ENCODE measurements around the gene KLHDC10.
"Not testable (repeated sequence)": the region's sequence is repeated elsewhere in the genome, so short reads cannot be mapped to it uniquely, and the experiment has no call there.

The KLHDC10 gene, protein sequence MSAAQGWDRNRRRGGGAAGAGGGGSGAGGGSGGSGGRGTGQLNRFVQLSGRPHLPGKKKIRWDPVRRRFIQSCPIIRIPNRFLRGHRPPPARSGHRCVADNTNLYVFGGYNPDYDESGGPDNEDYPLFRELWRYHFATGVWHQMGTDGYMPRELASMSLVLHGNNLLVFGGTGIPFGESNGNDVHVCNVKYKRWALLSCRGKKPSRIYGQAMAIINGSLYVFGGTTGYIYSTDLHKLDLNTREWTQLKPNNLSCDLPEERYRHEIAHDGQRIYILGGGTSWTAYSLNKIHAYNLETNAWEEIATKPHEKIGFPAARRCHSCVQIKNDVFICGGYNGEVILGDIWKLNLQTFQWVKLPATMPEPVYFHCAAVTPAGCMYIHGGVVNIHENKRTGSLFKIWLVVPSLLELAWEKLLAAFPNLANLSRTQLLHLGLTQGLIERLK

GRCh38 chr7:130069978-130070860, at the start of gene KLHDC10:
Gene KLHDC10, plus strand, starts transcription at chr7:130070534. Its CDS starts 110 bp downstream, at chr7:130070644.
- peak; percentile 97 for DNase-seq

GRCh38 chr7:130021105-130021834, 49.1 kb upstream of the KLHDC10 start:
- DNase-seq, result no peak

GRCh38 chr7:130022115-130022514, 48.2 kb upstream of the KLHDC10 start:
- no peak for DNase-seq

DNA sequence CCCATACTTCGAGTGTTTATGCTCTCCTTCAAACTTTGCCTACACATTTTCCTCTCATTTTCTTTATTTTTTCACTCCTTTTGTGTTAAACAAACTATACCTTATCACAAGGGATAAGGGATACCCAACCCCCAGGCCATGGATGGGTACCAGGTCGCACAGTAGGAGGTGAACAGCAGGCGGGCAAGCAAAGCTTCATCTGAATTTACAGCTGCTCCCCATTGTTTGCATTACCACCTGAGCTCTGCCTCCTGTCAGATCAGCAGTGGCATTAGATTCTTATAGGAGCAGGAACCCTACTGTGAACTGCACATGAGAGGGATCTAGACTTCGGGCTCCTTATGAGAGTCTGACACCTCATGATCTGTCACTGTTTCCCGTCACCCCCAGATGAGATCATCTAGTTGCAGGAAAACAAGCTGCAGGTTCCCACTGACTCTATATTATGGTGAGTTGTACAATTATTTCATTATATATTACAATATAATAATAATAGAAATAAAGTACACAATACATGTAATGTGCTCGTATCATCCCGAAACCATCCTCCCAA, 47.6 kb upstream of the KLHDC10 start:
- no peak for DNase-seq

GRCh38 chr7:130024390-130024789, 45.9 kb upstream of the KLHDC10 start:
- DNase-seq, result no peak

DNA sequence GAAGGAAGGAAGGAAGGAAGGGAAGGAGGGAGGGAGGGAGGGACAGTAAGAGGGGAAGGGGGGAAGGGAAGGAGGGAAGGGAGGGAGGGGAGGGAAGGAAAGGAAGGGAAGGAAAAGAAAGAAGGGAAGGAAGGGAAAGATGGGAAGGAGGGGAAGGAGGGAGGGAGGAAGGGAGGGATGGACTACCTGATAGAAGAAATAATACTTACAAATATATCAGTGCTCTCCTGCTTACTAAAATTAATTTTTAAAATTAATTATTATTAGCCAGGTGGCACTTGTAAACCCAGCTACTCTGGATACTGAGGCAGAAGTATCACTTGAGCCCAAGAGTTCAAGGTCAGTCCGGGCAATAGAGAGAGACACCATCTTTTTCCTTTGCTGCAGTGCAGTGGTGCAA, 37.6 kb upstream of the KLHDC10 start:
- no peak for DNase-seq

- no peak for DNase-seq
Observed at GRCh38 chr7:130037703-130038102, 32.6 kb upstream of the KLHDC10 start.

GRCh38 chr7:130040576-130040975, 29.8 kb upstream of the KLHDC10 start:
- DNase-seq, result no peak

DNA sequence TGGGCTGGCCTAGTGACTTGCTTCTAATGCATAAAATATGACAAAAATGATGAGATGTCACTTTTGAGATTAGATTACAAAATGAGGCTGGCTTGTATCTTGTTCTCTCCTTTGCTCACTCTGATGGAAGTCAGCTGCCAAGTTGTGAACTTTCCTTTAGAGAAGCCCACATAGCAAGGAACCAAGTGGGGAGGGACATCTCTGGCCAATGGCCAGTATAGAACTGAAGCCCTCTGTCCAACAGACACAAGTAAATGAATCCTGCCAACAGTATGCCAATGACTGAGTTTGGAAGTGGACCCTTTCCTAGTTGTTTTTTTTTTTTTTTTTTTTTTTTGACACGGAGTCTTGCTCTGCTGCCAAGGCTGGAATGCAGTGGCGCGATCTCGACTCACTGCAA, 22.5 kb upstream of the KLHDC10 start:
- DNase-seq, result no peak

GRCh38 chr7:130048906-130049305, 21.4 kb upstream of the KLHDC10 start:
- no peak for DNase-seq

DNA sequence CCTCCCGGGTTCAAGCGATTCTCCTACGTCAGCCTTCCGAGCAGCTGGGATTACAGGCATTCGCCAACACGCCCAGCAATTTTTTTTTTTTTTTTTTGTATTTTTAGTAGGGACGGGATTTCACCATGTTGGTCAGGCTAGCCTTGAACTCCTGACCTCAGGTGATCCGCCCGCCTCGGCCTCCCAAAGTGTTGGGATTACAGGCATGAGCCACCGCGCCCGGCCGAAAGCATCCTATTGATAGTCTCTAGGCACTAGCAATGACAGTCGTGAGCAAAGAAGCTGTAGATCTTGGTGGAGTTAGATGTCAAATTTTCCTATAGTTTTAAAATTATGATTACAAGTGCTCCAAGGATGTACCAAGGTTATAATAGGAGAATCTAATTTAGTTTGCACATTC, 18.1 kb upstream of the KLHDC10 start:
- not testable (repeated sequence) for DNase-seq

- not testable (repeated sequence) for DNase-seq
Observed at GRCh38 chr7:130055198-130055597, 15.1 kb upstream of the KLHDC10 start.

DNA sequence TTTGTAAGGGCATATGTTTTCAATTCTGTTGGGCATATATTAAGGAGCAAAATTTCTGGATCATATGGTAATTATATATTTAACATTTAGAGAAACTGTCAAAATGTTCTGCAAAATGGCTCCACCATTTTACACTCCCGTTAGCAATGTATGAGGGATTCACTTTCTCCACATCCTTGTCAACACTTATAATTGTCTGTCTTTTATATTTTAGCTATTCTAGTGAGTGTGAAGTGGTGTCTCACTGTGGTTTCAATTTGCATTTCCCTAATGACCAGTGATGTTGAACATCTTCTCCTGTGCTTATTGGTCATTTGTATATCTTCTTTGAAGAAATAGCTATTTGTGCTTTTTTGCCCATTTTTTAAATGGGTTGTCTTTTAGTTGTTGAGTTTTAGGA, 8.1 kb upstream of the KLHDC10 start:
- DNase-seq, result no peak

GRCh38 chr7:130063036-130063435, 7.3 kb upstream of the KLHDC10 start:
- DNase-seq, result peak; percentile 52

DNA sequence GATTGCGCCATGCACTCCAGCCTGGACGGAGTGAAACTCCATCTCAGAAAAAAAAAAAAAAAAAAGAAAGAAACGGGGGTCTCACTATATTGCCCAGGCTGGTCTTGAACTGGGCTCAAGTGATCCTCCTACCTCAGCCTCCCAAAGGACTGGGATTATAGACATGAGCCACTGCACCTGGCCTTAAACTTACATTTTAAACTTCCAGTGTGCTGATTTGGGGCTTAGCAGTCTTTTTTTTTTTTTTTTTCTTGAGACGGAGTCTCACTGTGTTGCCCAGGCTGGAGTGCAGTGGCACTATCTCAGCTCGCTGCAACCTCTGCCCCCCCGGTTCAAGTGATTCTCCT, 5.8 kb upstream of the KLHDC10 start:
- DNase-seq, result not testable (repeated sequence)

- DNase-seq, result no peak
Observed at GRCh38 chr7:130065500-130066152, 4.7 kb upstream of the KLHDC10 start.

- no peak for DNase-seq
Observed at GRCh38 chr7:130069179-130069977, 956 bp upstream of the KLHDC10 start.

- DNase-seq, result no peak
Observed at GRCh38 chr7:130070861-130071622, 708 bp downstream of the KLHDC10 start.

DNA sequence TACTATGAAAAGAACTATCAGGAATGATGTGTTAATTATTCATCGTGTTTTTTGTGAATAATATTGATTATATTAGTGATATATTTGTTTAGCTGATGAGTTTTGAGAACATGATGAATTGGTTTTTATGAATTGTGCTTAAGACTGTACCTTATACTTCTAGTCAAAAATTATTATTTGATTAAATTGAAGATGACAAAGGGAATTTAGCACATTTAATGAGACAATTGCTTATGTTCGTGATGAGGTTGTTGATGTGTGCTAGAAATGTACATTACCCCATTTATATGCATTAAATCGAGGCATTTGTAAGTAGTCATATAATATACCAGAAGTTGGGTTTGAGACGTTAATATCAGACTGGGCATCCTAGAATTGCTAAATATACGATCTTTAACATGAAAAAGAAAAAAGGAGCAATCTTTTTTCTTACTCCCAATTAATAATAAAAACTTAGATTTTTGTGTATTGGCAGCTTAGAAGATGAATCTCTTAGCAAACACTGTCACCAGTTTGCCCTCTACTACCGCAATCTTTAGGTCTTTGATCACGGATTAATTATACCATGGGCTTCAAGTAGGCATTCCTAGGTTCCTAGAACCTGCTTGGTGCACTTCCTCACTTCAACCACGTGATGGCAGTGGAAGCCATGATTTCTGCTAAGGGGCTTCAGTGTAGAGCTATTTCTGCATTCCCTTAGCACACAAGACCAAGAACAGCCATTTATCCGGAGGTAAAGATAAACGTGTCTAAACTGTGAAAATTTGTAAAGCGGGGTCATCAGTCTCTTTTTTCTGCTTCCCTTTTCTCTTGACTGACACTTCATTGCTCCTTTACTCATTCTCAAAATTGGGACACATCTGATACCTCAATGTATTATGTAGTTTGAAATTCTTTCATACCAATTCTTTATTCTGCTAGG, 1.6 kb downstream of the KLHDC10 start:
- DNase-seq, result peak; percentile 74
